ENCODE results near the gene STEAP1B. TPM values are rescaled to one million over a fixed set of nuclear protein-coding genes. Genes with fewer than 3 reads are reported as not detected.
A peak's percentile ranks its signal among the peaks of the same experiment; 100 is the strongest.

Gene STEAP1B
- total RNA-seq, 2 experiments from 2014 or later: 0.69 to 2.1 TPM

DNA sequence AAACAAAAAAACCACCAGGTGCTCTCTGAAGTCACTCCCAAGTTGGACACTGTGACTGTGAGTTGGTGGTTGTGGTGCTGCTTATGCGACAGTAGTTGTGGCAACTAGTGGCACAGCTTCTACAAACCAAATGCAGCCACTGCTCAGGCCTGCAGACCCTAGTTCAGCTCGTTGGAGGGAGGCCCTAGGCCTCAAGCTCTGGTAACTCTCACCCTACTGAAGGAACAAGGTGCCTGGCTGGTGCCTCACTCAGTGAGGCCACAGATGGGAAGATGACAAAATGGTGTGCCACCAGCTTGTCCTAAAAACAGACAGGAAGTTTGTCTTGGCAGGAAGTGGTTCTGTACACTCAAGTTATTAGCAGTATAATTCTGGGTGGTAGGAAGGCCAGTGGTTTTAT lies 97.7 kb downstream of the STEAP1B start:
- peak overlapping the region; percentile 24 for H3K4me3 ChIP-seq (ENCODE audit: low read depth, low read length, poor library complexity, severe bottlenecking)
- CTCF ChIA-PET (ENCODE audit: unreplicated experiment): interaction anchor here (1.2 to 1.8 kb wide), 2 partner anchors 11 to 33 kb away, joined by 3 to 5 read pairs; no protein-coding TSS in a partner anchor
- H4K20me1 ChIP-seq (ENCODE audit: insufficient read depth, low read length): no peaks in the 10 kb centered on the region
- H2AFZ ChIP-seq (ENCODE audit: low read length): peak overlapping the region; percentile 90
- intact Hi-C loops (cut with micrococcal nuclease; ENCODE audit: unreplicated experiment): no loop called here
- H3K27ac ChIP-seq (ENCODE audit: low read depth, low read length, poor library complexity, severe bottlenecking): peak overlapping the region; percentile 75
- no TSS peak for BruUV-seq (replicated peaks)
- no peaks in the 10 kb centered on the region for H3K9me3 ChIP-seq (ENCODE audit: low read length)
- H3K79me2 ChIP-seq (ENCODE audit: insufficient read depth, low read depth, low read length): no peaks in the 10 kb centered on the region
- DNase-seq (ENCODE audit: low spot score): peak; percentile 72
- TF ChIP-seq EZH2phosphoT487 (IDR thresholded peaks at IDR 0.05; ENCODE audit: borderline replicate concordance, low read depth, low read length): no peak
- TF ChIP-seq, protein P1, sequence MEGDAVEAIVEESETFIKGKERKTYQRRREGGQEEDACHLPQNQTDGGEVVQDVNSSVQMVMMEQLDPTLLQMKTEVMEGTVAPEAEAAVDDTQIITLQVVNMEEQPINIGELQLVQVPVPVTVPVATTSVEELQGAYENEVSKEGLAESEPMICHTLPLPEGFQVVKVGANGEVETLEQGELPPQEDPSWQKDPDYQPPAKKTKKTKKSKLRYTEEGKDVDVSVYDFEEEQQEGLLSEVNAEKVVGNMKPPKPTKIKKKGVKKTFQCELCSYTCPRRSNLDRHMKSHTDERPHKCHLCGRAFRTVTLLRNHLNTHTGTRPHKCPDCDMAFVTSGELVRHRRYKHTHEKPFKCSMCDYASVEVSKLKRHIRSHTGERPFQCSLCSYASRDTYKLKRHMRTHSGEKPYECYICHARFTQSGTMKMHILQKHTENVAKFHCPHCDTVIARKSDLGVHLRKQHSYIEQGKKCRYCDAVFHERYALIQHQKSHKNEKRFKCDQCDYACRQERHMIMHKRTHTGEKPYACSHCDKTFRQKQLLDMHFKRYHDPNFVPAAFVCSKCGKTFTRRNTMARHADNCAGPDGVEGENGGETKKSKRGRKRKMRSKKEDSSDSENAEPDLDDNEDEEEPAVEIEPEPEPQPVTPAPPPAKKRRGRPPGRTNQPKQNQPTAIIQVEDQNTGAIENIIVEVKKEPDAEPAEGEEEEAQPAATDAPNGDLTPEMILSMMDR (conservative IDR thresholded peaks at IDR 0.05; ENCODE audit: low read length): no peak
- H3K4me1 ChIP-seq (ENCODE audit: insufficient read depth, low read length, poor library complexity, severe bottlenecking): peaks cover 33% of the 10 kb centered on the region
- H3K36me3 ChIP-seq (ENCODE audit: insufficient read depth, low read length): no peaks in the 10 kb centered on the region; the same call in 1 of the 2 replicates
- H3K4me2 ChIP-seq (ENCODE audit: low read length): peak overlapping the region; percentile 59
- no peaks in the 10 kb centered on the region for H3K9me2 ChIP-seq (ENCODE audit: insufficient read depth, low read length)
- POLR2A ChIA-PET: interaction anchor here (0.9 to 8.6 kb wide), 10 partner anchors 10 to 54 kb away, joined by 3 to 105 read pairs (median 6); no protein-coding TSS in a partner anchor

DNA sequence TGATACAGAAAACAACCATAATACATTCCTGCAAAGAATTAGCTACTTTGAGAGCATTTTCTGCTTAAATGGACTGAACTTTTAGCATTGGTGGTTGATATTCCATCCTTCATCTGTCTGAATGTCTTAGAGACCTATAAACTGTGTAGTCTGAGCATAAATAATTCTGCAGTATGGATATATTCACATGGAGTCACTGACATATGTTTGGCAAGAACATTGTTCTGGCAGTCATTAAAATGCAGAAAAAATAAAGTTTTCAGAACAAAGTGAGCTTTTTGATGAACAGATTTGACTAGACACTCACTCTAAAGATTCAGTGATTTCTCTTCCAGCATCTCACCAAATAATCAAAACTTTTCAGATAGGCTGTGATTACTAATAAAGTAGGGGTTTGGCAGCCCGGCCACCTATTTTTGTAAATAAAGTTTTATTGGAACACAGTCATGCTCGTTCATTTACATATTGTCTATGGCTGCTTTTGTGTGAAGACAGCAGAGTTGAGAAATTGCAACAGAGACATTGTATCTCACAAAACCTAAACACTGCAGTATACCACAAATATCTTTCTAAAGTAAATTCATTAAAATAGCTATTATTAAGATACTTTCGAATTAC lies 98.9 kb downstream of the STEAP1B start:
- no peak overlapping the region for H3K27ac ChIP-seq (ENCODE audit: low read depth, low read length, poor library complexity, severe bottlenecking)
- BruUV-seq (replicated peaks): no TSS peak
- H3K9me2 ChIP-seq (ENCODE audit: insufficient read depth, low read length): no peaks in the 10 kb centered on the region
- DNase-seq (ENCODE audit: low spot score): no peak
- no peaks in the 10 kb centered on the region for H3K79me2 ChIP-seq (ENCODE audit: insufficient read depth, low read depth, low read length)
- H3K4me1 ChIP-seq (ENCODE audit: insufficient read depth, low read length, poor library complexity, severe bottlenecking): peaks cover 33% of the 10 kb centered on the region
- CTCF ChIA-PET (ENCODE audit: unreplicated experiment): interaction anchor here (1.3 kb wide), 1 partner anchor 34 kb away, joined by 3 read pairs; no protein-coding TSS in a partner anchor
- no peaks in the 10 kb centered on the region for H3K9me3 ChIP-seq (ENCODE audit: low read length)
- H3K4me3 ChIP-seq (ENCODE audit: low read depth, low read length, poor library complexity, severe bottlenecking): no peak overlapping the region
- 0 out of 2 replicates have a peak overlapping the region, but pooled peaks have one; percentile 9 for H3K4me2 ChIP-seq (ENCODE audit: low read length)
- H2AFZ ChIP-seq (ENCODE audit: low read length): peak overlapping the region; percentile 90; the same call in 1 of the 2 replicates
- TF ChIP-seq, protein P1 (conservative IDR thresholded peaks at IDR 0.05; ENCODE audit: low read length): no peak
- TF ChIP-seq EZH2phosphoT487 (IDR thresholded peaks at IDR 0.05; ENCODE audit: borderline replicate concordance, low read depth, low read length): no peak
- POLR2A ChIA-PET: interaction anchor here (0.6 to 8.6 kb wide), 12 partner anchors 9 to 93 kb away, joined by 3 to 105 read pairs (median 6); partner anchors contain the start of gene RAPGEF5
- intact Hi-C loops (cut with micrococcal nuclease; ENCODE audit: unreplicated experiment): no loop called here
- H4K20me1 ChIP-seq (ENCODE audit: insufficient read depth, low read length): no peaks in the 10 kb centered on the region
- no peaks in the 10 kb centered on the region; the same call in 1 of the 2 replicates for H3K36me3 ChIP-seq (ENCODE audit: insufficient read depth, low read length)
